GM08714 (cell line): Measurements from ENCODE around the gene PPP1R37.
"Not testable (repeated sequence)": the region's sequence is repeated elsewhere in the genome, so short reads cannot be mapped to it uniquely, and the experiment has no call there.

Source experiments
- H3K4me3 ChIP-seq: fragments of 200-500 bp; sonication (Bioruptor generic); 2 replicates; pipeline ENCODE4 v1.5.1; 2014; ENCODE audit warnings: mild to moderate bottlenecking, low read length, inconsistent platforms
- ZNF274 ChIP-seq: IDR thresholded peaks from 2 replicates; pipeline ENCODE4 v1.6.1; 2012; ENCODE audit warnings: mild to moderate bottlenecking, low read depth, low read length

Gene PPP1R37

DNA sequence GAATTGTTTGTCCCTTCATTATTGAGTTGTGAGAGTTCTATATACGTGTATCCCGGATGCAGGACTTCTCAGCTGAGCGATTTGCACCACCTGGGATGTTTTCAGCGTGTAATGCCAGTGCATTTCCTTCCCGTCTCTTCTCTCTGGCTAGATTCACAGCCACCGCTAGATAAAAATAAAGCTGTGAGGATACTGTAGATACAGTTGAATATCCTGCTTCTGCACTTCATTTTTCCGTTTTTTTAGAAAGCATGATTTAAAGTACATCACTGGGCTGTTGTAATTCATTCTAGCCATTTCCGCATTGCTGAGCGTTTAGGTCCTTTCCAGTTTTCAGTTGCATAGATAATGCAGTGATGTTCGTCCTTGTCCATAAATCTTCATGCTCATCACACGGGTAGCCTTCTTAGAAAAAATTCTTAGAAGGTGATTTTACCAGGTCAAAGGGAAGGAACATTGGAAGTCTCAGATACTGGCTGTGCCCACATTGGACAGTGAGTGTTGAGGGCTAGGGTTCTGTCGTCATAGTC is 14.7 kb downstream of the PPP1R37 start:
- H3K4me3 ChIP-seq: no peak overlapping the region
- no peak for TF ChIP-seq ZNF274

DNA sequence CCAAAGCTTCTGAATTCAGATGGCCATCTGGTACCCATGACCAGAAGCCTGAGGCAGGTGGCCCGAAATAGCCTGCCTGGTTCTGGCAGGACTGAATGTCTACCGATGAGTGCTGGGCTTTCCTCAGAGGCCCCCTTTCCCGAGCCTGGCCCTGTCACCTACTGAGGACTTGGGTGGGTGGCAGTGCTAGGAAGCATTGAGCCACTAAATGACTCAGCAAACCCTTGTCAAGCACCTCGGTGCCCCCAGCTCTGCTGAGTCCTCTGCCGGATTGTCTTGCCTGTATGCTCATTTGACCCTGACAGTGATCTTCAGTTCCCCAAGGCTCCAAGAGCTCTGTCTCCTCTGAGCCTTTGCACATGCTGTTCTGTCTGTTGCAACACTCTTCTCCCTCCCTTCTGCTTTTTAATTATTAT is 17.9 kb downstream of the PPP1R37 start:
- no peak overlapping the region for H3K4me3 ChIP-seq
- TF ChIP-seq ZNF274: no peak

DNA sequence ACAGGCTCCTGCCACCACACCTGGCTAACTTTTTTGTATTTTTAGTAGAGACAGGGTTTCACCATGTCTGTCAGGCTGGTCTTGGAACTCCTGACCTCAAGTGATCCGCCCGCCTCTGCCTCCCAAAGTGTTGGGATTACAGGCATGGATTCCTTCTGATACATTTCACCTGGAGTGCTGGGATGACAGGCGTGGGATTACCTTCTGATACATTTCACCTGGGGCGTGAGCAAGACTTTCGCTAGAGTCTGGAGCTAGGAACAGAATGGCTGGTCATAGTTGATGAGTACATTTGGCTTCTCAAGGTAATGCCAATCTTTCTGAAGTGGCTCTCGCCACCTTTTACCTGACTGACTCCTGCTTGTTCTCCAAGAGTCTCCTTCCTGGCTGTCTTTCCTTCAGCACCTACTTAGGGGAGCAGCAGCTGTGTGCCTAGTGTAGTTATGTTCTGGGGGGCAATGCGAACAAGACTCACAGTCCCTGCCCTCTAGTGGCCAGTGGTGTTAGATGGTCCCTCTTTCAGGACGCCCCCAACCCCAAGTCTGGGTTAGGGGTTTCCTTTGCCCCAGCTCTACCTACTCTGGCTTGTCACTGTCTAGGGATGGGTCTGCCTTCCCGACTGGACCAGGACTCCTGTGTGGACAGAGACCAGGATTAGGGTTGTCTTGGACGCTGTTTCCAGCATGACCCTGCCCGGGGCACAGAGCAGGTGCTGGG is 19.3 kb downstream of the PPP1R37 start:
- no peak overlapping the region for H3K4me3 ChIP-seq
- no peak for TF ChIP-seq ZNF274

DNA sequence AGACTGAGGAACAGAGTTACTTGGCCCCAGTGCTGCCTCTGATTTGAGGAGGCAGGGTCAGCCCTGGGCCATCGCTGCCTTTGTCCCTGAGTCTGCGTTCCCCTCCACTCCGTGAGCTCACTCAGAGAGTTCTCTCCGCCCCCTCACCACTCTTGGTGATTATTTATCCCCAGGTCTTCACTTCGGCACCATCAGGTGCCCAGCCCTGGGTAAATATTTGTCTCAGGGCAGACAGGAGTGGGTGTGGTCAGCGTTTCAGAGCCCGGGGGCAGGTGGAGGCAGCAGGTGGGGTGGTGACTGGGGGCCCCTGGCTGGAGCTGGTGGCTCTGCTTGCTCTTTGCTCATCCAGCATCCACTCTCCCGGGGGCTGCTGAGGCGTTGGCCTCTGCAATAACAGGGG is 20.6 kb downstream of the PPP1R37 start:
- H3K4me3 ChIP-seq: no peak overlapping the region
- TF ChIP-seq ZNF274: no peak

DNA sequence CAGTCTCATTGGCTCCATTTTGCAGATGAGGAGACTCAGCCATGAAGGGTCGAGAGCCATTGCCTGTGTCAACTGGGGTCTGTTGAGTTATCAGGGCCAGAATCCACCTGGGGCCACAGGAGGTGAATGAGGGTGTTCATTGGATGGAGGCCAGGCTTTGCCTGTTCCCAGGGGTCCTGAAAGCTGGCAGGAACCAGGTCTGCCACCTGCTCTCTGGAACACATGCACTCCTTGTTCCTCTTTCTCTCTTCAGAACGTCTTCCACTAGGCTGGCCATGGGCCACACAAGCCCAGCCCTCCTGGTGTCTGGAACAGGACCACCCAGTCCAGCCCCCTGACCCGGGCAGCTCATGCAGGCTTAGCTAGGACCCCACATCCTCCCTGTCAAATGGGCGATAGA is 21.1 kb downstream of the PPP1R37 start:
- no peak for TF ChIP-seq ZNF274
- H3K4me3 ChIP-seq: no peak overlapping the region

DNA sequence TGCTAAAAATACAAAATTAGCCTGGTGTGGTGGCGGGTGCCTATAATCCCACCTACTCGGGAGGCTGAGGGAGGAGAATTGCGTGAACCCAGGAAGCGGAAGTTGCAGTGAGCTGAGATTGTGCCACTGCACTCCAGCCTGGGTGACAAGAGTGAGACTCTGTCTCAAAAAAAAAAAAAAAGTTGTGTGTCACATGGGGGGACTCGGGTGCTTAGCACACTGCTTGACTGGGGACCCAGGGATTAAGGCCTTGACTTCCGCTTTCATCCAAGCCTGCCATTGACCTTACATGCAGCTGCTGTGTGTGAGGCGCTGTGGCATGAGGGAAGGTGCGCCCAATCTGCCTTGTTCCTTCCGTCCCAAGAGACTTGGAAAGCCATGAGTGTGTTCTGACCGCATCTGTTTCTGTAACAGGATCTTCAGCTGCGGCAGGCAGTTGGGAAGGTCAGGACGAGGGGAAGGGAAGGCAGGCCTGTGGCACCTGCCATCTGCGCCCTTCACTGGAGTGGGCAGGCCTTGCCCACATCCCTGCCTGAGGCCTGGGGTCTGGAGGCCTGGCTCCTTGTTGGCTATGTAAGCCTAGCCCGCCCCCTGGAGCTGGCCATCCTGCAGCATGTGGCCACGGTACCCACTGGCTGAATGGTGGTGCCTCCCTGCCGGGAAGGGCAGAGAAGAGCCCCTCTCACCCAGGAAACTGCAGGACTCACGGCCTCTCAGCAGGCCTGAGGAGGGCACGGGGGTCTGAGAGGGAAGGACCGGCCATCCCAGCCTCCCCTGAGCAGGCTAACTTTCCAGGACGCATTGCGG is 23.0 kb downstream of the PPP1R37 start:
- TF ChIP-seq ZNF274: no peak
- no peak overlapping the region for H3K4me3 ChIP-seq

DNA sequence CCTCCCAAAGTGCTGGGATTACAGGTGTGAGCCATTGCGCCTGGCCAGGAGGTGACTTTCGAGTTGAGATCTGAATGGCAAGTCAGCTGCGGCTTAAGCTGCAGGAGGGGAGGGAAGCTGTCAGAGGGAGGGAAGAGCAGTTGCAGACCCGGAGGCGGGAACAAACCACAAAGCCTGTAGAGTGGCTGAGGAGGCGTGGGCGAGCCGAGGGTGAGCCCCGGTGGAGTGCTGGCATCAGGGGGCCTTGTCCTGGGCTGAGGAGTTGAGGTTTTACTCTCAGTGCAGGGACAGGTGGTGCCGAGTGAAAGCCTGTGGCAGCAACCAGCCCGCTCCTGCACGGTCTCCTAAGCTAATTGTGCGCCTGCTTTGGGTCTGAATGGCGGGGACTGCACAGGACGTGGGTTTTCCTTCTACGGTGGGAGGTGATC is 24.2 kb downstream of the PPP1R37 start:
- TF ChIP-seq ZNF274: no peak
- H3K4me3 ChIP-seq: no peak overlapping the region

DNA sequence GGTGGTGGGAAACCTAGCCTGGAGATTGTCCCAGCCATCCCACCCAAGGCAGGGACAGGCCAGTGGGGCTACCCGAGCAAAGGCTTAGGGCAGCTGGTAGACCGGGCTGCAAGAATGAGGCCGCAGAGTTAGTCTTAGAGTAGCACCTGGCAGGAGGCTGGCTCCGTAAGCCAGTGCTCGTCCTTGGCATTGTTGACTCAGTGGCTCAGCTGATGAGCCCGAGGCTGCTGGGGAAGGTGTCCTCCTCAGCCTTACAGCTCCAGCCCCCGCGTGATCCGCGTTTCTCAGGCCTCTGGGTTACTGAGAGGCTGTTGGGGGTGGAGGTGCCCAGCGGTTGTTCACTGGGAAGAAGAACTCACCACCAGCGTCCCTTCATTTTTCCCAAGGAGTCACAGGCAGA is 24.7 kb downstream of the PPP1R37 start:
- no peak overlapping the region for H3K4me3 ChIP-seq
- no peak for TF ChIP-seq ZNF274

DNA sequence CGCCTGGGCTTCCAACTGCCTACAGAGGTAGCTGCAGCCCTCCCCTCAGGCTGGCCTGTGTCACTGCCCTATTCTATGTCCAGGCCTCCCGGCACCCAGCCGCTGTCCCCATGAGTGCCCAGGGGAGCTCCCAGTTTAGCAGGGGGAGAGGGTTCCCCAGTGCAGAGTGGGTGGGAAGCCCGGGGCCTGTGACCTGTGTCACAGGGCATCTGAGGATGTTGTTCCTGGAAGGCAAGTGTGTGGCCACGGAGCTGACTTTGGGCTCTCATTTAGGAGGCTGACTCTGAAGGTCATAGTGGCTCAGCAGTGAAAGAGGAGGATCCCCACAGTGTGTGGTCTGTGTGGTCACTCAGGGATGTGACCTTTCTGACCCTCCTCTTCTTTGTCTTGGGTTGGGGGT is 25.1 kb downstream of the PPP1R37 start:
- TF ChIP-seq ZNF274: no peak
- no peak overlapping the region; the same call in 1 of the 2 replicates for H3K4me3 ChIP-seq

DNA sequence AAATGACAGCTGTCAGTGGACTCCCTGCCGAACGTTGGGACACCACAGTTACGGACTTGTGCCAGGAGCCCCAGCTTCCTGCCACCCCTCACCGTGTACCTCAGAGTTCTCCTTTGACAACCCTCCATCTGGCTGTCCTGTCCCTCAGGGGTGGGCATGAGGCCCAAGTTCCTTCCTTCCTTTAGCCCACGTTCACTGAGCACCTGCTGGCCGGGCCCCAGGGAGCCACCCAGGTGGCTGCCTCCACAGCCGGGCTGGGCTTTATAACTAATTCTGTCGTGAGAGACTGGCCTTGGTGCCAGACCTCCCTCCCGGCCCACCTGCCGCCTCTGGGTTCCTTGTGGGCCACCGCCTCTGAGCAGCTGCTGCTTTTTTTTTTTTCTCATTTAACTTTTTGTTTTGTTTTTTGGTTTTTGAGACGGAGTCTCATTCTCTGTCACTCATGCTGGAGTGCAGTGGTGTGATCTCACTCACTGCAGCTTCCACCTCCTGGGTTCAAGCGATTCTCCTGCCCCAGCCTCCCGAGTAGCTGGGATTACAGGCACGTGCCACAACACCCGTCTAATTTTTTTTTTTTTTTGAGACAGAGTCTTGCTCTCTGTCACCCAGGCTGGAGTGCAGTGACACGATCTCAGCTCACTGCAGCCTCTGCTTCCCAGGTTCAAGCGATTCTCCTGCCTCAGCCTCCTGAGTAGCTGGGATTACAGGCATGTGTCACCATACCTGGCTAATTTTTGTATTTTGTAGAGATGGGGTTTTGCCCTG is 25.8 kb downstream of the PPP1R37 start:
- H3K4me3 ChIP-seq: not testable (repeated sequence)

DNA sequence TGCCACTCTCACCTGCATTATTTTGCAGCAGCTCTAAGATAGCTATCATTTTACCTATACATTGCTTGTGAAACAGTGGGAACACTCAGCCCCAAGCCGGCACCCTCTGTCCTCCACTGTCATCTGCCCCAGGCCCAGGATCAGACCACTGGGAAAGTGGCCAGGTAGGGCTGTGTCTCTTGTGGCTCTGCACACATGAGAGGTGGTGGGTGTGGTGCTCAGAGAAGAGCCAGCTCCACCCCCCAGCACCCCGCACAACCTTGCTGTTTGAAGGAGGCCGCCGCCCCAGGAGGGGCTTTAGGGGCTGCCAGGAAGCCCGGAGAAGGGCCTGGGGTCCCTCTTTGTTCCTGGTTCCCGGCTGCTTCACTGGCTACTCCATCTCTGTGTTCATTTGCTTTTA is 26.6 kb downstream of the PPP1R37 start:
- no peak overlapping the region for H3K4me3 ChIP-seq
- no peak for TF ChIP-seq ZNF274

DNA sequence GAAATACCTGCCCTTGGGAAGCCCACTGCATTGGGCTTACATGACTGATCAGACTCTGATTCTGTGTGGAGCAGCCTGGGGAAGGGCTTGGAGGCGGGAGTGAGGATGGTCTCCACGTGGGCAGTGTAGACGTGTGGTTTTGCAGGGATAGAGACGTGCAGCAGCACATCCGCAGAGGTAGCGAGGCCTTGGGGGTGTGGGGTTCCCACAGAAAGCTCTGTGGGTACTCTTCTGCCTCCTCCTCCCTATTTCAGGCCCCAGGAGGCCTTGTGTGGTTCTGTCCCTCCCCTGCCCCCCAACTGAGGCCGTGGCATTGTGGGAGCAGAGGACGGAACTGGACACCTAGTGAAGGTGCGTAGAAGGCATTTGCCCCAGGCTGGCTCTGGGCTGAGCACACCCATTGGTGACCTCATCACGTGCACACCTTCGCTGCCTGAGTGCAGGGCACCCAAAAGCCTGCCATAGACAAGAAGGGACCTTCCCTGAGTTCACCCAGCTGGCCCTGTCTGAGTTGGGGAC is 28.9 kb downstream of the PPP1R37 start:
- TF ChIP-seq ZNF274: no peak
- H3K4me3 ChIP-seq: no peak overlapping the region

DNA sequence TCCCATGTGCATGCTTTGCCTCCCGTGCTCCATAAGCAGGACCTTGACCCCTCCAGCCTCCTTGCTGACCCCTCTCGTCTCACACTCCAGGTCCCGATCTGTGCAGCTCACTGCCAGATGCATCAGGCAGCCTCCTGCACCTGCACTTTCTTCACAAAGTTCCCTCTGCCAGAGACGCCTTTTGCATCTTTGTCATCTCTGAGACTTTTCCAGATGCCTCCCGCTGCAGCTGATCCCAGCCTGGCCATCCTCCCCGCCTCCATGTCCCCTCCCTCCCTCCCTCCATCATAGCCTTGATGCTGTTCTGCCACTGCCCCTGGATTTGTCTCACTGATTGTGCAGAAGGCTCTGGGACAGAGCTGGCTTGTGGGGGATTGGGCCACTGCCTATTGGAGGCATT is 29.9 kb downstream of the PPP1R37 start:
- H3K4me3 ChIP-seq: no peak overlapping the region
- TF ChIP-seq ZNF274: no peak

DNA sequence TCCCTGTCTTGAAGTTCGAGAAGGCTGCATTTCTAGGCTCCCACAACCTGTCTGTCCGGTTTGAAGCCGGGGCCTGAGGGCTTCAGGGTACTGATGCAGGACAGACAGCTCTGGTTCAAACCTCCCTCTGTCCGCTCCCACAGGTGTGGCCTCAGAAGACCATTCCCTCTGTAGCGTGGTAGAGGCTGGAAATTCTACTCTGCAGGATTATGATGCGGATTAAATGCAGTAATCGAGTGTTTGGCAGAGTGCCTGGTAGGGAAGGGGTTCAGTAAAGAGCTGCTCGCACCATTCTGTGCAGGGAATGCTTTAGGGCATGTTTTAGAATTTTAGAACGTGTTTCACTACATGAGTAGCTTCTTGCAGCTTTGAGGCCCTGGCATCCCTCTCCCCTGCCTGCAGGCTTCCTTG is 30.5 kb downstream of the PPP1R37 start:
- TF ChIP-seq ZNF274: no peak
- H3K4me3 ChIP-seq: no peak overlapping the region
